Activated CD4-positive, alpha-beta T cell treated with anti-CD3 and anti-CD28 coated beads for 36 hours (primary cell): ENCODE results near the gene ABTB1. TPM values are rescaled to one million over a fixed set of nuclear protein-coding genes. Genes with fewer than 3 reads are reported as not detected.

Source experiments
- ATAC-seq: fragments of 200-7000 bp; cut with Tn5 transposase; one replicate; pipeline ENCODE4 v1.10.0; 2021; ENCODE audit warnings: mild to moderate bottlenecking, moderate library complexity
- CTCF ChIA-PET: fragments of 350-600 bp; sonication (Branson Sonifier 250); formaldehyde crosslinking; loops from one replicate; lab custom pipeline; 2021; ENCODE audit warnings: antibody characterized with exemption; lab: Charles Lee
- POLR2A ChIA-PET: fragments of 350-600 bp; sonication (Branson Sonifier 250); formaldehyde crosslinking; loops from one replicate; lab custom pipeline; 2021; ENCODE audit warnings: antibody characterized with exemption, inconsistent platforms; lab: Charles Lee
- DNase-seq: peaks from one replicate; pipeline ENCODE4 v3.0.0-alpha.2; 2020
- H3K27ac Mint-ChIP-seq: one replicate; pipeline ENCODE4 v1.8.0; 2021; ENCODE audit warnings: mixed read lengths
- H3K27me3 Mint-ChIP-seq: one replicate; pipeline ENCODE4 v1.8.0; 2021; ENCODE audit warnings: mixed read lengths
- H3K36me3 Mint-ChIP-seq: one replicate; pipeline ENCODE4 v1.8.0; 2021; ENCODE audit warnings: low read depth, mixed read lengths
- H3K4me1 Mint-ChIP-seq: one replicate; pipeline ENCODE4 v1.8.0; 2021; ENCODE audit warnings: mixed read lengths
- H3K4me3 Mint-ChIP-seq: one replicate; pipeline ENCODE4 v1.8.0; 2021; ENCODE audit warnings: mild to moderate bottlenecking, moderate library complexity, mixed read lengths
- H3K9me3 Mint-ChIP-seq: one replicate; pipeline ENCODE4 v1.8.0; 2021; ENCODE audit warnings: low read depth, mixed read lengths
- intact Hi-C, 2 experiments: fragments of 100-400 bp; cut with DNase I in 1 of 2; cut with micrococcal nuclease in 1 of 2; formaldehyde crosslinking; loops; one replicate each; pipeline versions ENCODE4 v1.14.2 to v1.15.1; 2022 to 2024; cut with DNase I, micrococcal nuclease
- total RNA-seq, 2 experiments: library from RNA; stranded (reverse); gene quantifications; one replicate each; pipeline ENCODE4 v1.2.3, GENCODE V29; 2021

ABTB1 gene
- total RNA-seq, 2 experiments from 2014 or later: 8.3 to 9.6 TPM

DNA sequence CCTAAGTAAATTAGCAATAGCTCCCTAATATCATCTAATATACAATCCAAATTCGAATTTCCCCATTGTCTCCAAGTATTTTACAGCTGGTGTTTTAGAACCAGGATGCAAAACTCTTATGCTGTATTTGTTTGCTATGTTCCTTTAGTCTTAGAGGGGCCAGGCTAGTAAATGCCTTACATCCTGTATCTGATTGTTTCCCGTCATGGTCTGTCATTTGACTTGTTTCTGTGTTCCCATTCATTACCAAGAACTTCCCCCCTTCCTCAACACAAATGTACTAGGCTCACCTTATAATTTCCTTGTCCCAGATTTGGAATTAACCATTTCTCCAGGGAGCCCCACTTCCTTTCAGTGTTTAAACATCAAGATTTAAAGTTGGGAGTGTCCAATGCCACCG lies 54.1 kb downstream of the ABTB1 start:
- H3K4me3 Mint-ChIP-seq: no peak overlapping the region
- CTCF ChIA-PET: interaction anchor here (0.9 kb wide), 1 partner anchor 31 kb away, joined by 3 read pairs; no protein-coding TSS in a partner anchor
- H3K9me3 Mint-ChIP-seq: no peaks in the 10 kb centered on the region
- H3K36me3 Mint-ChIP-seq: no peaks in the 10 kb centered on the region
- H3K4me1 Mint-ChIP-seq: no peaks in the 10 kb centered on the region
- ATAC-seq (no peak), DNase-seq (no peak)
- H3K27ac Mint-ChIP-seq: no peak overlapping the region
- intact Hi-C loops: no loop called here
- peaks cover 2% of the 10 kb centered on the region for H3K27me3 Mint-ChIP-seq
- POLR2A ChIA-PET: no interaction called here

- H3K27me3 Mint-ChIP-seq: peaks cover 8% of the 10 kb centered on the region
- DNase-seq: no peak
Measured at GRCh38 chr3:127728417-127729015, 55.8 kb downstream of the ABTB1 start.

GRCh38 chr3:127729556-127730056 lies 56.9 kb downstream of the ABTB1 start:
- ATAC-seq: no peak
- CTCF ChIA-PET: no interaction called here
- no peaks in the 10 kb centered on the region for H3K36me3 Mint-ChIP-seq

More at GRCh38 chr3:127728417-127729015, 55.8 kb downstream of the ABTB1 start:
- Mint-ChIP-seq H3K4me1 (no peaks in the 10 kb centered on the region), H3K36me3 (no peaks in the 10 kb centered on the region), H3K4me3 (no peak overlapping the region), H3K9me3 (no peaks in the 10 kb centered on the region), H3K27ac (no peak overlapping the region)
- ChIA-PET POLR2A (no interaction called here), CTCF (no interaction called here)
- ATAC-seq: no peak
- intact Hi-C loops: no loop called here

DNA sequence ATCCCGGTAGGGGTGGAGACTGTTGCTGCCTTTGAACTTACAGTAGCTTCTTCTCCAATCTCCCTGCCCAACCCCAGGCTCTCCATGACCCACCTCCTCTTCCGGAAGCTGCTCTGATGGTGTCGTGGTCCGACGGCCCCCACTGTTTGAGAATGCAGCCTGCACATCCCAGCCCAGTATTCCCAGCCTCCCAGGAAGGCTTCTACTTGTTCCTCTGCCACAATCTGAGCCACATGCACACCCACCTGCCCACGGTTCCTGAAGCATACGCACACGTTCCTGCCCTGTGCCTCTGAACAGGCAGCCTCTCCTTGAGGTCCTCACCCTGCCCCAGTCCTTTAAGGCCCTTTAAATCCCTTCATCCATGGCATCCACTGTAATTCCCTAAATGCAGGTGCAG lies 57.4 kb downstream of the ABTB1 start:
- intact Hi-C loops: no loop called here
- POLR2A ChIA-PET: no interaction called here
- DNase-seq: no peak
- no peak for ATAC-seq
- no peaks in the 10 kb centered on the region for H3K36me3 Mint-ChIP-seq
- H3K4me3 Mint-ChIP-seq: no peak overlapping the region
- CTCF ChIA-PET: no interaction called here
- H3K4me1 Mint-ChIP-seq: no peaks in the 10 kb centered on the region
- peaks cover 8% of the 10 kb centered on the region for H3K27me3 Mint-ChIP-seq
- no peak overlapping the region for H3K27ac Mint-ChIP-seq
- H3K9me3 Mint-ChIP-seq: no peaks in the 10 kb centered on the region

More at GRCh38 chr3:127729556-127730056, 56.9 kb downstream of the ABTB1 start:
- Mint-ChIP-seq H3K4me3 (no peak overlapping the region), H3K9me3 (no peaks in the 10 kb centered on the region), H3K27ac (no peak overlapping the region), H3K27me3 (peaks cover 10% of the 10 kb centered on the region), H3K4me1 (no peaks in the 10 kb centered on the region)
- POLR2A ChIA-PET: no interaction called here
- intact Hi-C loops: no loop called here
- DNase-seq: no peak

Other genes starting within 250 kb of the ABTB1 start
- gene TPRA1, start 82.2 kb upstream of the ABTB1 start, total RNA-seq: 10 to 100 TPM; 22.5 to 24.8 TPM
- 100 to 1,000 TPM; 235 to 247 TPM for gene MCM2, start 74.5 kb upstream of the ABTB1 start, total RNA-seq
- 1 to 10 TPM; 1.9 TPM for gene PODXL2, start 43.8 kb upstream of the ABTB1 start, total RNA-seq
- gene MGLL, start 149.6 kb downstream of the ABTB1 start, total RNA-seq: under 1 TPM; 0.49 to 0.50 TPM
- gene KBTBD12, start 242.3 kb downstream of the ABTB1 start, total RNA-seq: not detected